ENCODE data around the gene RFC5. TPM values are rescaled to one million over a fixed set of nuclear protein-coding genes. Genes with fewer than 3 reads are reported as not detected.

The RFC5 gene, protein sequence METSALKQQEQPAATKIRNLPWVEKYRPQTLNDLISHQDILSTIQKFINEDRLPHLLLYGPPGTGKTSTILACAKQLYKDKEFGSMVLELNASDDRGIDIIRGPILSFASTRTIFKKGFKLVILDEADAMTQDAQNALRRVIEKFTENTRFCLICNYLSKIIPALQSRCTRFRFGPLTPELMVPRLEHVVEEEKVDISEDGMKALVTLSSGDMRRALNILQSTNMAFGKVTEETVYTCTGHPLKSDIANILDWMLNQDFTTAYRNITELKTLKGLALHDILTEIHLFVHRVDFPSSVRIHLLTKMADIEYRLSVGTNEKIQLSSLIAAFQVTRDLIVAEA
- total RNA-seq: 32.2 TPM

GRCh38 chr12:118016424-118017264 is at the start of gene RFC5:
Gene RFC5, plus strand, starts transcription at chr12:118016703. Its CDS starts 125 bp downstream, at chr12:118016828.

GRCh38 chr12:117968826-117969659 is 47.5 kb upstream of the RFC5 start, which contains the start of gene KSR2:
Gene KSR2, minus strand, starts transcription at chr12:117968990. Its CDS starts 735 bp downstream, at chr12:117968255.

DNA sequence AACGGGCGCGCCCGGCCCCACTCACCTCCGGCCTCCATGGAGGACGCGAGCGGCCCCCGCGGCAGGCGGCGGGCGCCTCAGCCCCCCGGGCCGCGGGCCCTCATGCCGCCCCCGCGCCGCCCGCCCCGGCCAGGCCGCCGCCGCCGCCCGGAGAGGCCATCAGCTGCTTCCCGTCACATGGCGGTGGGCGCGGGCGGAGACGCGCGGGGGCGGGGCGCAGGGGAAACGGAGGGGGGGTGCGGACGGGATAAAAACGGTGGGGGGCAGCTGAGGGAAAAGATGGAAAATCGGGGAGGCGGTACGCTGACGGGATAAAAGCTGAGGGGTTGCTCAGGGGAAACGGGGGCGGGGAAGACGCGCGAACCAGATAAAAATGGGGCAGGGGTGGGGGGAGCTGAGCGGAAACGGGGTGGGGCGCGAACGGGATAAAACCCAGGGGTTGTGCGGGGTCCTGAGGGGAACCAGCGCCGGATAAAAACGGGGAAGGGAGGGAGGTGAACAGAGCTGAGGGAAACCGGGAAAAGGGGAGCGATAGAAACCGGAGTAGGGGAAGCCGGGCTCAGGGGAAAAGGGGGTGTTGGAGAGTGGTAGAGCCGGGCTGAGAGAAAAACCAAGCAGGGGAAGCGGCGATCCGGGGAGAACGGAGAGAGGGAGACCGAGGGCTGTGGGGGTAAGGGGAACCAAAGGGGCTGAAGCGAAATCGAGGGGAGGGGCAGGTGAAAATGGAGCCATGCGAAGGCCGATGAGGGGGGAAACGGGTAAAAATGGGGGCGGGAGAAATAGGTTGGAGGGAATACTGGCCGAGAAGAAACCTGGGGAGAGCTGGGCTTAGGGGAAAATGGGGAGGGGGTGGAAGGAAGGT is 44.7 kb downstream of the RFC5 start, which contains the start of gene WSB2:
Gene WSB2 (minus strand): TSS at position 169 of the 862 bp plus-strand sequence. CDS start 131 bp downstream, at position 38.

Other genes starting within 250 kb of the RFC5 start
- 2.0 TPM for gene KSR2, start 47.7 kb upstream of the RFC5 start, total RNA-seq
- gene WSB2, start 44.5 kb downstream of the RFC5 start, total RNA-seq: 73.3 TPM
- 37.6 TPM for gene VSIG10, start 87.3 kb downstream of the RFC5 start, total RNA-seq
- gene PEBP1, start 119.4 kb downstream of the RFC5 start, total RNA-seq: 314 TPM

Data from camera-type eye (tissue), 1 donor.